ENCODE measurements around the gene AIP. TPM values are rescaled to one million over a fixed set of nuclear protein-coding genes. Genes with fewer than 3 reads are reported as not detected.

Gene AIP
- total and polyA plus RNA-seq, 3 donors from 2014 or later: 34.6 to 61.7 (median 60.7) TPM

DNA sequence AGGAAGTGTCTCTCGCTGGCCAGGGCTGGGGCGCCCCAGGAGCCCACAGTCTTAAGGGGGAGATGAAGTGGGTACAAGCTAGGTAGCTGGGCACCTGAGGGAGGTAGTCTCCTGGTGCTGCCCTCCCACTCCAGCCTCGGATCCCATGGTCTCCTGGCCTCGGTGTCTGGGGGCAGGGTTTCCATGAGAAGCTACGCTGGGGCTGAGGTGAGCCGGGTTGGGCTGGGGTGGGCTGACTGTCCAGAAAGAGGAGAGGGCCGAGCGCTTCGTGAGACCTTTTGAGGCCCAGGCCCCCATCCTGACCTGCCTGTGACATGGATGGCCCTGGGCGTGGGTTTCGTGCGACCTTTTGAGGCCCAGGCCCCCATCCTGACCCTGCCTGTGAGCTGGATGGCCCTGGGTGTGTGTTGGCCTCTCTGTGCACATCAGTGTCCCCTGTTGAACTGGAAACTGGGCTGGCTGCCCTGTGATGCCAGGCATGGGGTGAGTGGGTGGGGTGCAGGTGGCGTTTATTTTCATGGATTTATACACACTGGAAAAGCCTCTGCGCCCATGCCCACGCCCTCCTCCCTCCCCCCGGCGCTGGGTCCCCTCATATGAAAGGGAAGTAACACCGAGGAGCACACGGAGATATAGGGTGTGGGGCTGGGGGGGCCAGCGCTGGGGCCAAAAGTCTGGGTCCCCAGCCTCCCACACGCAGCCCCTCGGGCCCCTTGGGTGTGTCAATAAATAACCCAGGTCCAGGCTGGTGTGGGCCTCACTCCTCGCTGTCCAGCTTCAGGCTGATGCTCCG lies 8.6 kb downstream of the AIP start:
- no peak for DNase-seq

DNA sequence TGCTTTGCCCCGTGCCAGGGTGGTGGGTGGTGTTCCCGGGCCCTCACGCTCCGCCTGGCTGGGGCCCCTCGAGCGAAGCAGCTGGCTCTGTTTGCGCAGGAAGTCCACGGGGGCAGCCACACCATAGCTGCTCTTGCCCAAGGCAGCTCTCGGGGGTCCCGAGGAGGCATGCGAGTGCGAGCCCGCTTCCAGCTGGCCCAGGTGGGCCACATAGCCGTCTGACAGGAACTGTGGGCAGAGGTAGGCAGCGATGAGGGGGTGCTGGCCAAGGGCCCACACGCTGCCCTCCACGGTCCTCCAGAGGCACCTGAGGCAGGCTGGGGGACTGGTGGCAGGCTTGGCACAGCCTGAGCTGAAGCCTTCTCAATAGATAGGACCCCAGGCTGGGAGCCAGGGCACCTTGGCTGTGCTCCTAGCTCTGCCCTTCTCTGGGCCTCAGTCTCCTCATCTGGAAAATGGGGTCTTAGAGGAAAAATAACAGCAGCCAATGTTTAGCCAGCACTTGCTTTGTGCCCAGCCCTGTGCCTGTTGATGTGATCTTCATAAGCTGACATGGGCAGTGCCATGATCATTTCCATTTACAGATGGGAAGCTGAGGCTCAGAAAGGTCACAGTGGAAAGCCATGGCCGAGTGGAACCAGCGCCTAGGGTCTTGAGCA lies 9.4 kb downstream of the AIP start:
- H3K4me3 ChIP-seq: no peak overlapping the region
- DNase-seq: no peak
- WGBS, 2 donors: 88 to 89% methylated on average over 5 to 19 of the region's 19 CpGs
- H3K9me3 ChIP-seq: no peaks in the 10 kb centered on the region
- H3K27me3 ChIP-seq: no peaks in the 10 kb centered on the region
- intact Hi-C loops (cut with DNase I; ENCODE audit: low total_unique reads): no loop called here
- no peaks in the 10 kb centered on the region for H3K4me1 ChIP-seq
- H3K27ac ChIP-seq: no peak overlapping the region
- no peaks in the 10 kb centered on the region for H3K36me3 ChIP-seq (ENCODE audit: low read depth, missing control alignments)
- no peak for TF ChIP-seq CTCF (IDR thresholded peaks at IDR 0.05)
- TF ChIP-seq POLR2A (IDR thresholded peaks at IDR 0.05): no peak

More for the DNA sequence above, 8.6 kb downstream of the AIP start:
- TF ChIP-seq CTCF (IDR thresholded peaks at IDR 0.05) (no peak), POLR2A (IDR thresholded peaks at IDR 0.05) (no peak)
- H3K27me3 ChIP-seq: no peaks in the 10 kb centered on the region
- no peaks in the 10 kb centered on the region for H3K9me3 ChIP-seq
- no peak overlapping the region for H3K4me3 ChIP-seq
- WGBS, 2 donors: 86 to 93% methylated on average over 8 to 22 of the region's 24 CpGs
- no peaks in the 10 kb centered on the region for H3K4me1 ChIP-seq
- no peaks in the 10 kb centered on the region for H3K36me3 ChIP-seq (ENCODE audit: low read depth, missing control alignments)
- H3K27ac ChIP-seq: no peak overlapping the region
- intact Hi-C loops (cut with DNase I; ENCODE audit: low total_unique reads): no loop called here

DNA sequence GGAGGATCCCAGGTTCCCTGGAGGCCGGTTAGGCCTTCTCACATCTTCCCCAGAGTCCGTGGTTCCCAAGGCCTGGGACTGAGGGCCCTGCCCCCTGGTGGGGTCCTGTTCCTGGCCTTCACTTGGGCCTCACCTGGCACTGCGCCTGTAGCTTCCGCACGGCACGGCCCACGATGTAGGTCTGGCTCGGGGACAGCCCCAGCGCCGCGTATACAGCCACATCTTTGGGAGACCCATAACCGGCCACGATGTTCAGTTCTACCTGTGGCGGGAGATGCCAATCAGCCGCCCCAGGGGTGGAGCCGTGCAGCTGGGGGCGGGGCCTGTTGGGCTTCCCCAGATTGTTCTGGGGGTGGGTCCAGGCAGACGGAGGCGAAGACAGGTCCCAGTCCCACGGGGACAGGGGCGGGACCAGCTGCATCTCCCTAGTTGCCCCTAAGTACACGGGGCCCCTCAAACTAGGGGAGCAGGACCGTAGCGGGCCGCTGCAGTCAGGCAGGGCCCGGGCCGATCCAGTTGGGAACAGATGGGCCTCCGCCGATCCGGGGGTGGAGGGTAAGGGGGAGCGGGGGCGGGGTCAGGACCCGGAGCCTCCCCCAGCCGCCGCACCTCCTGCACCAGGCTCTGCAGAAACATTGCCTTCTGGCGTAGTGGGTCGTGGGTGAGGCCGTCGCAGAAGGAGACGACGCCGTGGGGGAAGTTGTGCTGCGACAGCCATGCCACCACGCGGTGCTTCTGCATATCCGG lies 10.1 kb downstream of the AIP start:
- no peaks in the 10 kb centered on the region for H3K27me3 ChIP-seq
- H3K4me1 ChIP-seq: no peaks in the 10 kb centered on the region
- DNase-seq: peak; percentile 29
- peak overlapping the region in 1 of 2 donors; percentile 7 for H3K4me3 ChIP-seq
- no peaks in the 10 kb centered on the region for H3K9me3 ChIP-seq
- H3K36me3 ChIP-seq (ENCODE audit: low read depth, missing control alignments): no peaks in the 10 kb centered on the region
- H3K27ac ChIP-seq: no peak overlapping the region
- WGBS, 2 donors: 69 to 79% methylated on average over 6 to 46 of the region's 46 CpGs
- TF ChIP-seq POLR2A (IDR thresholded peaks at IDR 0.05) (no peak), CTCF (IDR thresholded peaks at IDR 0.05) (no peak)
- intact Hi-C loops (cut with DNase I; ENCODE audit: low total_unique reads): no loop called here

DNA sequence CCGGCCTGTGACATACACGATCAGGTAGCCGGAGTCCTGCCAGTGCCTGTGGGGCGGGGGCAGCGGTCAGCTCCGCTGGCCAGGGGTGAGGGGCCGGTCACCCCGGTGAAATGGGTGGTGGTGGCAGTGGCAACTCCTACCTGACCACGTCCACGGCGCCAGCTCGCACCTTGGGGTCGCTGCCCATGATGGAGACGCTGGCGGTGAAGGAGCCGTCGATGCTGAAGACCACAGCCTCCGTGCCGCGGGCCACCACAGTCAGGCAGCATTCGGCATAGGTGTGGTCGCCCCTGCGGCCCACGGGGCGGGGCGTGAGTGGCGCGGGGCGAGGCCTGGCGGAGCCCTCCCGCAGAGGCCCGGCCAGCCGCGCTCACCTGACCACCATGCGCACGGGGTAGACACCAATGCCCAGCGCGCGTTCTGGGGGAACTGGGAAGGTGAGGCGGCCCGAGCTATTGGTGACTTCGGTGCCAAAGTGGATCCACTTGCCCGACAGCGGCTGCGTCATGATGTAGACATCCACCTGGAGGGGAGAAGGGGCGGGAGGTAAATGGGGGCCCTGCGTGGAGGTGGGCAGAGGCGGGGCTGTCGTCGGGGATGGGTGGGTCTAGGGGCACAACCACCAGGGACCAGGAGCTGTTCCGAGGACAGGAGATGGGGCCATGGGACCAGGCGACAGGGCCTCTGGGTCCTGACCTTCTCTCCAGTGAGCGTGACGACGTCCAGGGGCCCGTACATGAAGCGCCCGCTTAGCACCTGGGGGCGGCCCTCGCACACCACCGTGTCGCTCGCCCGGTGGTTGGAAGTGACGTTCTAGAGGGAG lies 10.9 kb downstream of the AIP start:
- Histone ChIP-seq H3K4me3 (peak overlapping the region in 1 of 2 donors; percentile 7), H3K27me3 (no peaks in the 10 kb centered on the region), H3K4me1 (no peaks in the 10 kb centered on the region), H3K27ac (no peak overlapping the region), H3K9me3 (no peaks in the 10 kb centered on the region), H3K36me3 (ENCODE audit: low read depth, missing control alignments) (no peaks in the 10 kb centered on the region)
- DNase-seq: no peak
- intact Hi-C loops (cut with DNase I; ENCODE audit: low total_unique reads): no loop called here
- TF ChIP-seq POLR2A (IDR thresholded peaks at IDR 0.05) (no peak), CTCF (IDR thresholded peaks at IDR 0.05) (no peak)
- 70 to 75% methylated on average over 29 to 65 of the region's 65 CpGs for WGBS, 2 donors

All from testis (tissue), 3 donors.